ENCODE results near the gene USP20. TPM values are rescaled to one million over a fixed set of nuclear protein-coding genes. Genes with fewer than 3 reads are reported as not detected.

The USP20 gene
- total RNA-seq, 1 experiment from 2014 or later = 22.1 TPM

- intact Hi-C loops (cut with micrococcal nuclease; ENCODE audit: unreplicated experiment) = loop anchor here (1.0 to 10.0 kb wide), 9 partner anchors 112 to 799 kb away; partner anchors contain the start of genes ASB6, FNBP1 and GPR107
- peak; percentile 88 to 99 for DNase-seq
- H3K27me3 ChIP-seq (ENCODE audit: insufficient read depth, low read depth) = no peaks in the 10 kb centered on the region
- no TSS peak for BruUV-seq (replicated peaks)
- H3K9me2 ChIP-seq (ENCODE audit: insufficient read depth) = no peaks in the 10 kb centered on the region
- H2AFZ ChIP-seq = peak overlapping the region; percentile 58; the same call in 1 of the 2 replicates
- no peaks in the 10 kb centered on the region for H3K79me2 ChIP-seq (ENCODE audit: low read depth)
- H3F3A ChIP-seq (ENCODE audit: insufficient read depth, low read depth) = peaks cover 20% of the 10 kb centered on the region; the same call in 1 of the 2 replicates
- ChIA-PET POLR2A (ENCODE audit: unreplicated experiment) (no interaction called here), CTCF (interaction anchor here (0.6 kb wide), 2 partner anchors 144 to 317 kb away, joined by 4 to 11 read pairs; no protein-coding TSS in a partner anchor)
- no peaks in the 10 kb centered on the region for H3K9me3 ChIP-seq (ENCODE audit: insufficient read depth, low read depth)
- no peak for TF ChIP-seq EZH2 (IDR thresholded peaks at IDR 0.05; ENCODE audit: low read depth)
- TF ChIP-seq CTCF (conservative IDR thresholded peaks at IDR 0.05) = peak; percentile 87
- H3K36me3 ChIP-seq (ENCODE audit: low read depth) = no peaks in the 10 kb centered on the region
- peak overlapping the region; percentile 48; the same call in 1 of the 2 replicates for H3K4me3 ChIP-seq
- H4K20me1 ChIP-seq (ENCODE audit: insufficient read depth) = no peaks in the 10 kb centered on the region
- H3K4me1 ChIP-seq (replicated peaks; ENCODE audit: insufficient read depth) = peaks cover 36% of the 10 kb centered on the region
- H3K4me2 ChIP-seq = peak overlapping the region; percentile 79
- peak overlapping the region; percentile 47; the same call in 1 of the 2 replicates for H3K27ac ChIP-seq
These were observed 50.4 kb downstream of the USP20 start for GRCh38 chr9:129885670-129886106.

- Histone ChIP-seq H3K4me2 (peak overlapping the region; percentile 79), H3K4me1 (replicated peaks; ENCODE audit: insufficient read depth) (peaks cover 36% of the 10 kb centered on the region), H3F3A (ENCODE audit: insufficient read depth, low read depth) (peaks cover 20% of the 10 kb centered on the region; the same call in 1 of the 2 replicates), H3K4me3 (peak overlapping the region; percentile 48; the same call in 1 of the 2 replicates), H3K27ac (peak overlapping the region; percentile 47), H3K9me2 (ENCODE audit: insufficient read depth) (no peaks in the 10 kb centered on the region), H4K20me1 (ENCODE audit: insufficient read depth) (no peaks in the 10 kb centered on the region), H3K27me3 (ENCODE audit: insufficient read depth, low read depth) (no peaks in the 10 kb centered on the region), H3K36me3 (ENCODE audit: low read depth) (no peaks in the 10 kb centered on the region), H2AFZ (no peak overlapping the region), H3K79me2 (ENCODE audit: low read depth) (no peaks in the 10 kb centered on the region), H3K9me3 (ENCODE audit: insufficient read depth, low read depth) (no peaks in the 10 kb centered on the region)
- TF ChIP-seq CTCF (conservative IDR thresholded peaks at IDR 0.05) = no peak
- TF ChIP-seq EZH2 (IDR thresholded peaks at IDR 0.05; ENCODE audit: low read depth) = no peak
- no peak for DNase-seq
- TSS peak; percentile 39 for BruUV-seq (replicated peaks)
- CTCF ChIA-PET = interaction anchor here (0.5 to 1.2 kb wide), 5 partner anchors 28 to 863 kb away, joined by 3 to 14 read pairs (median 4); no protein-coding TSS in a partner anchor
- intact Hi-C loops (cut with micrococcal nuclease; ENCODE audit: unreplicated experiment) = loop anchor here (2.0 to 10.0 kb wide), 6 partner anchors 111 to 798 kb away; partner anchors contain the start of genes ASB6 and FNBP1
- POLR2A ChIA-PET (ENCODE audit: unreplicated experiment) = no interaction called here
These were observed 51.2 kb downstream of the USP20 start for GRCh38 chr9:129886226-129887174.

Measured in PC-9 (cell line).